H9 (cell line): ENCODE data around the gene PIP4K2B. TPM values are rescaled to one million over a fixed set of nuclear protein-coding genes. Genes with fewer than 3 reads are reported as not detected.
A peak's percentile ranks its signal among the peaks of the same experiment; 100 is the strongest.

Experiments used
- DNase-seq: peaks from one replicate; pipeline ENCODE4 v3.0.0-alpha.2; 2017
- H2AFZ ChIP-seq: one replicate; pipeline ENCODE4 v1.6.1; 2013; ENCODE audit warnings: mild to moderate bottlenecking, low read length, control low read depth, moderate library complexity
- H2AK5ac ChIP-seq: 2 replicates; pipeline ENCODE4 v1.6.1; 2013; ENCODE audit warnings: low read length, control low read depth, mixed read lengths; ENCODE audit not compliant: insufficient read length
- H2BK120ac ChIP-seq: one replicate; pipeline ENCODE4 v1.6.1; 2013; ENCODE audit warnings: low read depth, mild to moderate bottlenecking, low read length, control low read depth, inconsistent platforms; ENCODE audit not compliant: poor library complexity, severe bottlenecking
- H2BK12ac ChIP-seq: 2 replicates; pipeline ENCODE4 v1.6.1; 2013; ENCODE audit warnings: low read length, control low read depth, mixed read lengths, low read depth; ENCODE audit not compliant: insufficient read length
- H2BK15ac ChIP-seq: 2 replicates; pipeline ENCODE4 v1.6.1; 2013; ENCODE audit warnings: low read depth, low read length, control low read depth
- H2BK20ac ChIP-seq: one replicate; pipeline ENCODE4 v1.6.1; 2013; ENCODE audit warnings: low read depth, mild to moderate bottlenecking, low read length, control low read depth, inconsistent platforms; ENCODE audit not compliant: poor library complexity, severe bottlenecking
- H2BK5ac ChIP-seq: 2 replicates; pipeline ENCODE4 v1.6.1; 2013; ENCODE audit warnings: low read length, control low read depth, mixed read lengths; ENCODE audit not compliant: insufficient read length
- H3K14ac ChIP-seq: 2 replicates; pipeline ENCODE4 v1.6.1; 2013; ENCODE audit warnings: low read length, control low read depth; ENCODE audit not compliant: insufficient read depth
- H3K18ac ChIP-seq: 2 replicates; pipeline ENCODE4 v1.6.1; 2013; ENCODE audit warnings: low read depth, mild to moderate bottlenecking, mixed read lengths, low read length, control low read depth; ENCODE audit not compliant: insufficient read length
- H3K23ac ChIP-seq: 2 replicates; pipeline ENCODE4 v1.6.1; 2013; ENCODE audit warnings: low read length, control low read depth, mixed read lengths, low read depth; ENCODE audit not compliant: insufficient read length
- H3K23me2 ChIP-seq: 2 replicates; pipeline ENCODE4 v1.6.1; 2013; ENCODE audit warnings: low read depth, mild to moderate bottlenecking, mixed read lengths, low read length, control low read depth; ENCODE audit not compliant: insufficient read length, poor library complexity, severe bottlenecking
- H3K27ac ChIP-seq: 2 replicates; pipeline ENCODE4 v1.5.1; 2013; ENCODE audit warnings: low read length, control low read depth, mixed read lengths, low read depth; ENCODE audit not compliant: insufficient read length
- H3K27me3 ChIP-seq: 2 replicates; pipeline ENCODE4 v1.6.1; 2013; ENCODE audit warnings: low read length, control low read depth, inconsistent platforms; ENCODE audit not compliant: insufficient read depth
- H3K4ac ChIP-seq: 2 replicates; pipeline ENCODE4 v1.6.1; 2013; ENCODE audit warnings: low read depth, mild to moderate bottlenecking, control low read depth, inconsistent platforms, low read length, moderate library complexity
- H3K4me1 ChIP-seq: 2 replicates; pipeline ENCODE4 v1.6.1; 2013; ENCODE audit warnings: low read length, control low read depth, inconsistent platforms; ENCODE audit not compliant: insufficient read depth
- H3K4me2 ChIP-seq: 2 replicates; pipeline ENCODE4 v1.6.1; 2013; ENCODE audit warnings: low read length, control low read depth, mixed read lengths; ENCODE audit not compliant: insufficient read length, insufficient read depth
- H3K56ac ChIP-seq: 2 replicates; pipeline ENCODE4 v1.6.1; 2013; ENCODE audit warnings: low read depth, mild to moderate bottlenecking, mixed read lengths, low read length, control low read depth; ENCODE audit not compliant: insufficient read length
- H3K79me1 ChIP-seq: 2 replicates; pipeline ENCODE4 v1.6.1; 2013; ENCODE audit warnings: low read depth, mild to moderate bottlenecking, moderate library complexity, low read length, control low read depth, inconsistent platforms; ENCODE audit not compliant: insufficient read depth, poor library complexity, severe bottlenecking
- H3K79me2 ChIP-seq: 2 replicates; pipeline ENCODE4 v1.6.1; 2013; ENCODE audit warnings: low read length, control low read depth, inconsistent platforms; ENCODE audit not compliant: insufficient read depth
- H3K9ac ChIP-seq: 2 replicates; pipeline ENCODE4 v1.6.1; 2013; ENCODE audit warnings: low read length, control low read depth, mixed read lengths; ENCODE audit not compliant: insufficient read length; ENCODE audit errors: extremely low read depth
- H3K9me3 ChIP-seq: one replicate; pipeline ENCODE4 v1.6.1; 2013; ENCODE audit warnings: low read depth, low read length, inconsistent platforms; ENCODE audit not compliant: control insufficient read depth
- H3T11ph ChIP-seq: one replicate; pipeline ENCODE4 v1.6.1; 2013; ENCODE audit warnings: mild to moderate bottlenecking, low read length, control low read depth, inconsistent platforms
- H4K20me1 ChIP-seq: one replicate; pipeline ENCODE4 v1.6.1; 2013; ENCODE audit not compliant: control insufficient read depth, insufficient read length, insufficient read depth
- H4K5ac ChIP-seq: 2 replicates; pipeline ENCODE4 v1.6.1; 2013; ENCODE audit warnings: low read depth, mild to moderate bottlenecking, mixed read lengths, low read length, control low read depth; ENCODE audit not compliant: insufficient read length
- H4K8ac ChIP-seq: replicated peaks from 2 replicates; pipeline ENCODE4 v1.6.1; 2013; ENCODE audit warnings: low read length, control low read depth, mixed read lengths, low read depth; ENCODE audit not compliant: insufficient read length
- H4K91ac ChIP-seq: 2 replicates; pipeline ENCODE4 v1.6.1; 2013; ENCODE audit warnings: low read depth, mild to moderate bottlenecking, moderate library complexity, mixed read lengths, low read length, control low read depth; ENCODE audit not compliant: insufficient read length
- H3K27ac Mint-ChIP-seq, 3 experiments: 2 replicates in 2 of 3; 3 replicates in 1 of 3; pipeline ENCODE4 v1.8.0; 2020 to 2021; ENCODE audit warnings: mixed read lengths in 3 of 3, mild to moderate bottlenecking in 1 of 3, moderate library complexity in 1 of 3
- H3K27me3 Mint-ChIP-seq: 2 replicates; pipeline ENCODE4 v1.8.0; 2021; ENCODE audit warnings: low read depth, mild to moderate bottlenecking, moderate library complexity, mixed read lengths
- H3K36me3 Mint-ChIP-seq, 3 experiments: 2 replicates in 2 of 3; 3 replicates in 1 of 3; pipeline ENCODE4 v1.8.0; 2020 to 2021; ENCODE audit warnings: low read depth in 3 of 3, mixed read lengths in 3 of 3; ENCODE audit not compliant: insufficient read depth in 1 of 3
- H3K4me1 Mint-ChIP-seq, 2 experiments: 2 replicates each; pipeline ENCODE4 v1.8.0; 2020; ENCODE audit warnings: mixed read lengths in 2 of 2
- H3K4me3 Mint-ChIP-seq, 2 experiments: 2 replicates in 1 of 2; 3 replicates in 1 of 2; pipeline ENCODE4 v1.8.0; 2020 to 2021; ENCODE audit warnings: mild to moderate bottlenecking in 2 of 2, mixed read lengths in 2 of 2, moderate library complexity in 1 of 2
- H3K9me3 Mint-ChIP-seq, 2 experiments: 2 replicates in 1 of 2; 3 replicates in 1 of 2; pipeline ENCODE4 v1.8.0; 2020; ENCODE audit warnings: mild to moderate bottlenecking in 2 of 2, mixed read lengths in 2 of 2, moderate library complexity in 1 of 2
- WGBS: extraction: QIAGEN DNeasy Blood & Tissue Kit; methylation state at CpG from one replicate; pipeline ENCODE4 v1.1.7; 2013; ENCODE audit warnings: missing lambda C conversion rate, low lambda C conversion rate, mixed read lengths; ENCODE audit not compliant: insufficient read length; ENCODE audit errors: extremely low coverage; 5-methylcytosine and 5-hydroxymethylcytosine counted together
- total RNA-seq: library from RNA; stranded (reverse); gene quantifications from 2 replicates; pipeline ENCODE4 v1.2.1, GENCODE V29; 2021
- TF ChIP-seq, protein P1 (sequence below): fragments of 200-600 bp; sonication (generic); conservative IDR thresholded peaks from 3 replicates; pipeline ENCODE4 v1.8.0; 2021; ENCODE audit warnings: antibody characterized with exemption, mild to moderate bottlenecking

Gene PIP4K2B
- total RNA-seq, 1 experiment from 2014 or later, result 61.9 TPM

DNA sequence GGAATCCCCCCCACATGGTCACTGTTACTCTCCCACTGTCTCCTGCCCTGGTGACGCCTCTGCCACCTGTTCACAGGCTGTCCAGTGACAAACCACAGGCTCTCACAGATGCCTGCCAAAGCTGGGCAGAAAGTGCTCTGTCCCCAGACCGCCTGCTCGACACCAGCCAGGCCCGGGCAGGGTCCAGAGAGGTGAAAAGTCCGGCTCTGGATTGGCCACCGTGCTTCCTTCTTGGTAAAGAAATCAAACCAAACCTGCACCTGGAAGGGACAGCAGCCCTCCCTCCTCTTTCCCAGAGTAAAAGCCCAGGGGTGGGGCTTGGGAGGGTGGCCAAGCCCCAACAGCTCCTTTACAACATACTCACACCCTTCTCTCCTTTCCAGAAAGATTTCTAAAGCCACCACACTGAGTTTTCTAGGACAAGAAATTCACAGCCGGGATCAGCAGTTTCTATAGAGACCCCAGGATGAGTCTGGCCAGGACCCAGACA, 57.4 kb downstream of the PIP4K2B start:
- no peak overlapping the region for H3K4me2 ChIP-seq
- no peak overlapping the region for H2BK12ac ChIP-seq
- H3K18ac ChIP-seq, result no peak overlapping the region
- no peak overlapping the region for H3K27ac ChIP-seq
- peaks cover 46 to 61% of the 10 kb centered on the region in 2 experiments for H3K4me1 Mint-ChIP-seq
- H3K4ac ChIP-seq, result no peak overlapping the region
- H2BK20ac ChIP-seq, result no peak overlapping the region
- no peak overlapping the region for H4K8ac ChIP-seq
- H3K27me3 ChIP-seq, result no peaks in the 10 kb centered on the region
- H3K4me1 ChIP-seq, result peaks cover 5% of the 10 kb centered on the region; the same call in 1 of the 2 replicates
- no peak overlapping the region for H4K5ac ChIP-seq
- peak overlapping the region in 2 of 3 experiments; percentile 49 to 55; a peak in 2 of 7 replicates for H3K27ac Mint-ChIP-seq
- H3T11ph ChIP-seq, result no peak overlapping the region
- peaks cover 13% of the 10 kb centered on the region for H3K79me1 ChIP-seq
- no peak overlapping the region for H2BK120ac ChIP-seq
- no peak overlapping the region for H4K91ac ChIP-seq
- no CpG with 5 or more reads among the region's 7 CpGs for WGBS
- H2AFZ ChIP-seq, result no peak overlapping the region
- no peak overlapping the region for H3K23ac ChIP-seq
- no peaks in the 10 kb centered on the region; a peak in 1 of 5 replicates for H3K9me3 Mint-ChIP-seq
- H3K27me3 Mint-ChIP-seq, result no peaks in the 10 kb centered on the region; the same call in none of the 2 replicates
- no peak overlapping the region for H2BK15ac ChIP-seq
- no peak overlapping the region for H2BK5ac ChIP-seq
- no peaks in the 10 kb centered on the region for H3K9me3 ChIP-seq
- peaks cover 12% of the 10 kb centered on the region for H3K23me2 ChIP-seq
- no peak overlapping the region for H2AK5ac ChIP-seq
- H4K20me1 ChIP-seq, result no peaks in the 10 kb centered on the region
- H3K56ac ChIP-seq, result no peak overlapping the region
- H3K4me3 Mint-ChIP-seq, result no peak overlapping the region
- H3K36me3 Mint-ChIP-seq, result peaks cover 27 to 50% (median 45%) of the 10 kb centered on the region in 3 experiments
- DNase-seq, result no peak
- no peak overlapping the region for H3K14ac ChIP-seq
- no peak overlapping the region for H3K9ac ChIP-seq
- TF ChIP-seq, protein P1, sequence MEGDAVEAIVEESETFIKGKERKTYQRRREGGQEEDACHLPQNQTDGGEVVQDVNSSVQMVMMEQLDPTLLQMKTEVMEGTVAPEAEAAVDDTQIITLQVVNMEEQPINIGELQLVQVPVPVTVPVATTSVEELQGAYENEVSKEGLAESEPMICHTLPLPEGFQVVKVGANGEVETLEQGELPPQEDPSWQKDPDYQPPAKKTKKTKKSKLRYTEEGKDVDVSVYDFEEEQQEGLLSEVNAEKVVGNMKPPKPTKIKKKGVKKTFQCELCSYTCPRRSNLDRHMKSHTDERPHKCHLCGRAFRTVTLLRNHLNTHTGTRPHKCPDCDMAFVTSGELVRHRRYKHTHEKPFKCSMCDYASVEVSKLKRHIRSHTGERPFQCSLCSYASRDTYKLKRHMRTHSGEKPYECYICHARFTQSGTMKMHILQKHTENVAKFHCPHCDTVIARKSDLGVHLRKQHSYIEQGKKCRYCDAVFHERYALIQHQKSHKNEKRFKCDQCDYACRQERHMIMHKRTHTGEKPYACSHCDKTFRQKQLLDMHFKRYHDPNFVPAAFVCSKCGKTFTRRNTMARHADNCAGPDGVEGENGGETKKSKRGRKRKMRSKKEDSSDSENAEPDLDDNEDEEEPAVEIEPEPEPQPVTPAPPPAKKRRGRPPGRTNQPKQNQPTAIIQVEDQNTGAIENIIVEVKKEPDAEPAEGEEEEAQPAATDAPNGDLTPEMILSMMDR, result no peak
- peaks cover 59% of the 10 kb centered on the region for H3K79me2 ChIP-seq
